T47D (cell line): ENCODE measurements around the gene MADCAM1.

Experiments used
- DNase-seq, 2 experiments: peaks; one replicate each; pipeline versions ENCODE4 v3.0.0 to v3.0.0-alpha.2; 2011 to 2012; ENCODE audit warnings: low read depth in 1 of 2, low spot score in 1 of 2
- JUND ChIP-seq: IDR thresholded peaks from 2 replicates; pipeline ENCODE4 v1.6.1; 2012; ENCODE audit warnings: low read depth
- in situ Hi-C: cut with HindIII; loops from 2 replicates; pipeline ENCODE4 v1.10.0; 2016; ENCODE audit warnings: low sequenced_read_pairs, low pct_unique_long_range_greater_than_20kb

MADCAM1 gene

GRCh38 chr19:496986-497385 is 700 bp downstream of the MADCAM1 start:
- no peak for DNase-seq
- no peak for TF ChIP-seq JUND
- in situ Hi-C loops, result no loop called here

DNA sequence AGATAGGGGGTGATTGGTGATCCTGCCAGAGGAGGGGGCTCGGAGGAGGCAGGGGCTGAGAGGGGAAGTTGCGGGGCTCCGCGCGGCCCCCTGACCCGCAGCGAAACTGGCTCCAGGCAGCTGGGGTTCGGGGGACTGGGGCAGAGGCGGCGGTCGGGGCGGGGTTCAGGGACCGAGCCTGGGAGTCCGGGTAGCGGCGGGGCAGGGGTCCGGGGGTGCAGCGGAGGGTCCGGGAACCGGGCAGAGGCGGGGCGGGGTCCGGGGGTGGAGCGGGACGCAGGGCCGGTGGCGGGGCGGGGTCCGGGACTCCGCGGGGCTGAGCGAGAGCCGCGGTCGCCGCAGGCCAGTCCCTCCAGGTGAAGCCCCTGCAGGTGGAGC is 1.2 kb downstream of the MADCAM1 start:
- in situ Hi-C loops, result no loop called here
- DNase-seq, result no peak
- TF ChIP-seq JUND, result no peak

DNA sequence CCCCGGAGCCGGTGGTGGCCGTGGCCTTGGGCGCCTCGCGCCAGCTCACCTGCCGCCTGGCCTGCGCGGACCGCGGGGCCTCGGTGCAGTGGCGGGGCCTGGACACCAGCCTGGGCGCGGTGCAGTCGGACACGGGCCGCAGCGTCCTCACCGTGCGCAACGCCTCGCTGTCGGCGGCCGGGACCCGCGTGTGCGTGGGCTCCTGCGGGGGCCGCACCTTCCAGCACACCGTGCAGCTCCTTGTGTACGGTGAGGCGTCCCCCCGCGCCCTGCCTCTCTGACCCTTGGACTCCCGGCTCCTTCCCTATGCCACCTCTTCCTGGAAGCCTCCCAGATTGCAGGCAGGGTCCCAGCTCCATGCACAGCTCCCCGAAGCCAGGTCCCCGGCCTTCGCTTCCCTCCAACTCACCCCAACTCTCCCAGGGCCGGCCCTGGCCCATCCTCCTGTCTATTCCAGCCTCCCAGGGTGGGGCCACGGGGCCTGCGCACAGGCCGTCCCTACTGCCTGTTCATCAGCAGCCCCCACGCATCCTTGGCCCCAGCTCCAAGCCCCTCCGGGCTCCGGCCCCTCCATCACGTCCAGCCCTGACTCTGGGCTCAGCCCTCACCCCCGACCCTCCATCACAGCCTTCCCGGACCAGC is 1.7 kb downstream of the MADCAM1 start:
- TF ChIP-seq JUND, result no peak
- in situ Hi-C loops, result no loop called here
- DNase-seq, result no peak

GRCh38 chr19:498511-498891 is 2.2 kb downstream of the MADCAM1 start:
- no peak for DNase-seq
- no peak for TF ChIP-seq JUND
- in situ Hi-C loops, result no loop called here

GRCh38 chr19:498977-499623 is 2.8 kb downstream of the MADCAM1 start:
- no peak for DNase-seq
- in situ Hi-C loops, result no loop called here
- no peak for TF ChIP-seq JUND

GRCh38 chr19:501646-502045 is 5.4 kb downstream of the MADCAM1 start:
- no peak for TF ChIP-seq JUND
- DNase-seq, result no peak
- in situ Hi-C loops, result no loop called here

GRCh38 chr19:504616-505015 is 8.3 kb downstream of the MADCAM1 start:
- in situ Hi-C loops, result no loop called here
- TF ChIP-seq JUND, result no peak
- no peak for DNase-seq

DNA sequence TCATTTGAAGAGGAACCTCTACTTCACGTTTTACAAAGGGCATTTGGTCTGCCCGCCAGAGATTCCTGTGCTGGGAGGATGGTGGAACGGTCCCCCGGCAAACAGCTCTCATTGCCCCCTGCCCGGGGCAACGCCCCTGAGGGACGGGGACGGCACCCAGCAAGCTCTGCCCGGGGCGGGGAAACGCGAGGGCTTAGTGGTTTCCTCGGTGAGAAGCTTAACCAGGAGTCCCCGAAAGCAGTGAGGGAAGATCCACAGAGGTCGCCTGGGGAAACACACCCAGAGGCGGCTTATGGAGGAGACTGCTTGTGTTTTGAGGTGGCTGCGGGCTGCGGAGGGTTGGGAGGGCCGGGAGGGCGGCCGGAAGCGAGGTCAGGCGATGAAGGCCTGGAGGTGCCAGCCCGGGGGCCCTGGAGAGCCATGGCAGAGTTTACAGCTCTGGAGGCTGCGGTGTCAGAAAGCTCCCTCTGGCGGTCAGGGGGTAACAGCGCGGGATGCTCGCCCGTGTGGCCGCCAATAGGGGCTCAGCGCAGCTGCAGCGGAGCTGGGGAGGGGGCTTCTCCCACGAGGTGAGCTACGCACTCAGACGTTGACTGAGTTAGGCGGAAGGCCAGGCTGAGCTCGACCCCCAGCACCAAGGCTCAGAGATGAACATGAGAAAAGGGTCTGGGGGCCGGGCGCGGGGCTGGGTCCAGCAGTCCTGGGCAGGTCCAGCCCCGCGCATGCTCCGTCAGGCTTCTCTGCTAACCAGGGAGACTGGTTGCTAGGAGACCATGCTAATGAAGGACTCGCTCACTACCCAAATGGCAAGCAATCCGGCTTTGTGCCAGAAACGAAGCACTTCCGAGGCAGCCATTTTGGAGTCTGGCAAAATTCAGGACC is 10.4 kb downstream of the MADCAM1 start:
- no peak for TF ChIP-seq JUND
- peak; percentile 98 to 99 for DNase-seq
- in situ Hi-C loops, result no loop called here

DNA sequence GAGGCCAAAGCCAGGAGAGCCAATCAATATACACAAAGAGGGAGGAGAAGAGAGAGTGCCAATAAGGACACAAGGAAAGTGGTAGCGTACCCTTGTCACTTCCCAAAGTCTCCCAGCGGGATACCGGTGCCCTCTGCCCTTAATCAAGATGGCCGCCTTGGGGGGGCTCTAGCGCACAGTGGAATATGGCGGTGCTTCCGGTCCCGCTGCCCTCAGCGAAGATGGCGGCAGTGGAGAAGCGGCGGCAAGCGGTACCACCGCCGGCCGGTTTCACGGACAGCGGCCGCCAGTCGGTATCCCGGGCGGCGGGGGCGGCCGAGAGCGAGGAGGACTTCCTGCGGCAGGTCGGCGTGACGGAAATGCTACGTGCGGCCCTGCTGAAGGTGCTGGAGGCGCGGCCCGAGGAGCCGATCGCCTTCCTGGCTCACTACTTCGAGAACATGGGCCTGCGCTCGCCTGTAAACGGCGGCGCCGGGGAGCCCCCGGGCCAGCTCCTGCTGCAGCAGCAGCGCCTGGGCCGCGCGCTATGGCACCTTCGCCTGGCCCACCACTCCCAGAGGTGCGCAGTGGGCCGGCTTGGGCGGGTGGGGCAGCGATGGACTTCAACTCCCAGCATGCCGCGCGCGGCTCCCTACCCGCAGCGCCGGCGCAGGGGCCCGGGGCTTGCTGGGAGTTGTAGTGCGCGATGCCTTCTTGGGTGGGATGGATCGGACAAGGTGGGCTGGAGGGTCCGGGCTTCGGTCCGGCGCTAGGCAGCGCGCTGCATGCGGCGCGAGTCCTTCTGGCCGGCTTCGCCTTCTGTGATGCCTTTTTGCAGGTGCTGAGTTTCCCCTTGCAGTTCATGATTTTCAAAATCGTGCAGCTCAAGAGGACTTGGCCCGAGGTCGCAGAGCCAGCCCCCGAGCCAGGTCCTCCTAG is 11.3 kb downstream of the MADCAM1 start, which contains the start of gene TPGS1:
TSS of gene TPGS1 (plus strand) at position 212 of the 918 bp plus-strand sequence. CDS start at position 222, 10 bp downstream.
- DNase-seq, result peak; percentile 69 to 83
- TF ChIP-seq JUND, result no peak
- in situ Hi-C loops, result no loop called here

- in situ Hi-C loops, result no loop called here
- no peak for DNase-seq
- no peak for TF ChIP-seq JUND
Observed at GRCh38 chr19:508204-509150, 12.2 kb downstream of the MADCAM1 start.

GRCh38 chr19:510606-511100 is 14.4 kb downstream of the MADCAM1 start:
- in situ Hi-C loops, result no loop called here
- no peak for TF ChIP-seq JUND
- DNase-seq, result peak in 1 of 2 experiments; percentile 76
